Stimulated activated CD8-positive, alpha-beta memory T cell treated with anti-CD3 and anti-CD28 coated beads, Interleukin-4, amount 100 ng/mL, for 24 hours (primary cell): ENCODE data around the gene NELL2.
"Not testable (repeated sequence)": the region's sequence is repeated elsewhere in the genome, so short reads cannot be mapped to it uniquely, and the experiment has no call there.

Experiments used
- DNase-seq: peaks from one replicate; pipeline ENCODE4 v3.0.0-alpha.2; 2020; ENCODE audit warnings: low read depth

NELL2 gene

DNA sequence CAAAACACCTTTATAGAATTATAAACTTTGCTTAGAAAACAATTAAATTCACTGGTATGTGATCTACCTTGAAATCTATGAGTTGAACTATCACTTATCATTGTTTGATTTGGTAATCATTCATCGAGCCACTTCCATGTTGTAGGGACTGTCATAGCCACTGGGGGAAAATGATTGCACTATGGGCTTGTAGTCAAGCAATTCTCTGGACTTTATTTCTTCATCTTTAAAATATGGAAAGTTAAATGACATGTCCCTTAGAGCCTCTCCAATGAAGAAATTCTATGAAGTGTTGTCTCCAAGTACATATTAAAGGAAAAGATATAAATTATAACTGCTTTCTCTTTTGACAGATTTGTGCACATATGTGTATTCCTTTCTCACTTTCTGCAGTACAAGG is 97.3 kb downstream of the NELL2 start:
- no peak for DNase-seq

DNA sequence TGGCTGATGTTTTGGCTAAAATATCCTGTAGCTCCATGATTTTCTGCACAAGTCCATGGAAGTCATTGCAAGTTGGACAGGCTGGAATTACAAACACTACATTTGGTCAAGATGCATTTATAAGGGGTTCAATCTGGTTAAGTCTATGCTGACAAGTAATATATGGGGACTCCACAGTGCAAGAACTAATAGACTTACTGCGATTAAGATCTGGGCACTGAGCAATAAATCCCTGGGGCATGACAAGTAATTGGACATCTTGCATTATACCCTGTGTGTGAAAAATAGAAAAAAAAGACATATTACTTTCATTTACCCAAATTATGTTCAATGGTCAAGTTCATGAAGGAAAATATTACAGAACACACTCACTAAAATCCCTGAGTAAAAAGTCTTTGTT is 99.1 kb downstream of the NELL2 start:
- DNase-seq = no peak

DNA sequence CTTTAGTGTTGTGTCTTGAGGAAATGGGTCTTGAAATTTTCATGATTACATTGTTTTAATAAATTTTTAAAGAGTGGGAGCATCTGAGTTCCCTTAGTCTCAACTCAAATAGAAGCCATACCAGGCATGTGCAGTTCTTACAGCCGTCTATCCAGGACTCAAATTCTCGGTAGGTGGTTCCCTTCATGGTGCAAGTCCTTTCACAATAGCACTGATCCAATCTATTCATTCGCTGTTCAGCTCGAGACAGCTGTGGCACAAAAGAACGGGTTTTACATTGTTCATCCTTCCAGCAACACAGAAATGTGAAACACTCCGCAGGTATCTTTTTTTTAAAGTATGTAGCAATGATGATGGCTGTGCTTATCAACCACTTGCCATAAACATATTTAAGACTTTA is 100.2 kb downstream of the NELL2 start:
- DNase-seq = no peak

DNA sequence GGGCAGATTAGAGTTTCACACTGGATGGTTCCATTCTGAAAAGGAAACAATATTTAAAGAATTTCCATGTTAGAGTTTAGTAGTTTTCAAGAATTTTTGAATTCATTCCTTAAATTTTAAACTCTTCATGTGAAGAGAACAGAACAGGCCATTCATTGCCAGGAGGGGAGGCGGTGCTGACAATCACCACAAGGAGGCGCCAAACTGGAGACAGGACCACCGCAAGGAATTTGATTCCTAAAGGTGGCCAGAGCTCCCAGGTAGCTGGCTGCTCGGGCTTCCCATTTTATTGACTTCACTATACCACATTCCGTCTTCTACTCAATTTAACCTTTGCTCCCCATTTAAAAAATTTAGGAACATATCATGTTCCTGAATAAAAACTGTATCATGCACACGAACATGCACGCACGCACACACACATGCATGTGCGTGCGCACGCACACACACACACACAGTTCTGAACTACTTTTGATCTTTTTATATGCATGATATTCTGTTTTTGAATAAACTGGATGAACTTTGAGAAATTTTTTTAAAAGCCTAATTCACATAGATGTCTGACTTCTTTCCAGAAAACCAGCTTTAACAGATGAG is 101.2 kb downstream of the NELL2 start:
- peak; percentile 38 for DNase-seq

DNA sequence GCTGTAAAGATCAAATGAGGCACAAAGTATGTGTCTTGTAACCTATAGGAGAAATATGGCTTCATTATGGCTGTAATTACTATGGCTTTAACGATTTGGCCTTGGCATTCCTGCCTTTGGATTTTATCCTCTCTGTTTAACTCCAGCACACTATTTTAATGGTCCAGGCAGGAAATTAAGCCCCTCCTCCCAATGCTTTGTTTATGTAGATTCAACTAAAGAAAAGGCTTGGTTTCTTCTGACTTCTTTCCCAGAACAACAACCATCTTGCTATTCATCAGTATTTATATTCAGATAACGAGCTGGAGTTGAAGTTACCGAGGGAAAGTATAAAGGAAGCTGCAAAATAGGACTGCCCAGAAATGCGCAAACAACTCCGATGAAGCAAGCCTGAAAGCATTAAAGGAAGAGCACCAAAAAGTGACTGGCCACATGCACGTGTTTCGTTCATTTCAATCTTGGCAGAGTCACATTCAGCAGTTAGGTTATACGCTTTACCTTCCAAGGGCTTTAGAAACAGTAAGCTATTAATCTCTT is 104.6 kb downstream of the NELL2 start:
- no peak for DNase-seq

DNA sequence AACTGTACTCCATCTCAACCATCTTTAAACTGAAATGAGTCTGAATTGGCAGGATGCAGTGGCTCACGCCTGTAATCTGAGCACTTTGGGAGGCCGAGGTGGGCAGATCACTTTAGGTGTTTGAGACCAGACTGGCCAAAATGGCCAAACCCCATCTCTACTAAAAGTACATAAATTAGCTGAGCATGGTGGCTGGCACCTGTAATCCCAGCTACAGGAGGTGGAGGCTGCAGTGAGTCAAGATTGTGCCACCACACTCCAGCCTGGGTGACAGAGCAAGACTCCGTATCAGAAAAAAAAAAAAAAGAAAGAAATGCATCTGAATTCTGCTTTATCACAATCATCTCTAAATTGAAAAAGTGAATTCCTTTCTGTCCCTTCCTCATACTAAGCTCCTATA is 110.3 kb downstream of the NELL2 start:
- no peak for DNase-seq

DNA sequence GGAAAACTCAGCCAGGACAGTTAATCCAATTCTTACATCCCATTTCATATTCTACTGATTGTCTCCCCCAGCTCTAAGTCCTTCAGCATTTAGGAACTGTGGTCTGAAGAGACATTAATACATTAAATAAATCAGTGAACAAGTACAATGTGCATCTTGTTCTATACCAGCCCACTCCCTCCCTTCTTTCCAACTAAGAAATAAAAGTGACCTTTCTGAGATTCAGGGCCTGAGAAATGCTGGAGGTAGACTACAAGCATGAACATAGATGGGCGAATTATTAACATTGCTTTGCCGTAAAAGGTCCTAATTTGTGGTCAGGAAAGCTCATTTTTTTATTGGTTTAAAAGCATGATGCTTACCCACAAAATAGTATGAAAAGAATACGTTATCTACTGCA is 113.1 kb downstream of the NELL2 start:
- DNase-seq = no peak

DNA sequence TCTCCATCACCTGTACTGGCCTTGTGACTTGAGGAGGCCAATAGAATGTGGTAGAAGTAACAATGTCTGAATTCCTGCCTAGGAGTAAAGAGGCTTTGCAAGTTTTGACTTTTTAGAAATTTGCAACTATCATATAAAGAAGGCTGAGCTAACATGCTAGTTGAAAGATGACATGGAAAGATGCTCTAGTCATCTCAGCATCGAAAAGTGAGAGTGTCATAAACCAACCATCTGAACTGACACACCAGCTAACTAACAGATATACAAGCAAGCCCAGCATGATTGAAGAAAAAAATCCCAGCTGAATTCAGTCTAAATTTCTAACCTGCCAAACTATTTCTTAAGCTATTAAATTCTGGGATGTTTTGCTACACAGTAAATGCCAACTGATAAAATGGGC is 116.8 kb downstream of the NELL2 start:
- no peak for DNase-seq

DNA sequence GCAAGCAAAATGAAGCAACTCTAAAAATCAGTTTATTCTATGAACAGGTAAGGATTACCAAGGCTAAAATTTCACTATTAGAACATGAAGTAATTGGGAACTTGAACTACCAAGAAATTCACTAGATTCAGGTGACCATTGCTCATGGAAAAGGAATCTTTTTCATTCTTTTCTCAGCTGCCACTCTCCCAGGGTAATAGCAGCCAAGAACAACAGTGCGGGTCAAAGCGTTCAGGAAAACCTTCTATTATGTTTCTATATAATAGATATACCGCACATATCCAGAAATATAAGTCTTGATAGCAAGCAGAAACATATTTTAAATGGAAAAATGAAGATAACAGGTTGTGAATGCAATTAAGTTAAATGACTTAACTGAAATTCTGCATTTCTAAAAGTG is 125.6 kb downstream of the NELL2 start:
- no peak for DNase-seq

DNA sequence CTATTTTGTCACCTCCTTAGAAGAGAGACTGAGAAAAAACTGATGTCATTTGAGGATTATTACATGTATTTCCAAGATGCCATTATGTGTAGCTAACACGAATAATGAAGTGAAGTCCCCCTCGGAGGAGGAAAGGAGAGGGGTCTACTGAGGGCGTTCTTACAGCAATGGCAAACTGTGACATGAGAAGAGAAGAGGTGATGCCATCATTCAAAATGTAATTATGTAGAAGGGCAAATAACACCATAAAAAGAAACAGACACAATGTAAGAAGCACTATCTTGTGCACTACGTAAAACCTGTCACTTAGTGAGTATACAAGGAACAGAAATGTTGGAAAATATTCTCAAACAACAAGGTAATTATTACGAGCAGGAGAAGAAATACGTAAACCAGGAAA is 126.5 kb downstream of the NELL2 start:
- no peak for DNase-seq

DNA sequence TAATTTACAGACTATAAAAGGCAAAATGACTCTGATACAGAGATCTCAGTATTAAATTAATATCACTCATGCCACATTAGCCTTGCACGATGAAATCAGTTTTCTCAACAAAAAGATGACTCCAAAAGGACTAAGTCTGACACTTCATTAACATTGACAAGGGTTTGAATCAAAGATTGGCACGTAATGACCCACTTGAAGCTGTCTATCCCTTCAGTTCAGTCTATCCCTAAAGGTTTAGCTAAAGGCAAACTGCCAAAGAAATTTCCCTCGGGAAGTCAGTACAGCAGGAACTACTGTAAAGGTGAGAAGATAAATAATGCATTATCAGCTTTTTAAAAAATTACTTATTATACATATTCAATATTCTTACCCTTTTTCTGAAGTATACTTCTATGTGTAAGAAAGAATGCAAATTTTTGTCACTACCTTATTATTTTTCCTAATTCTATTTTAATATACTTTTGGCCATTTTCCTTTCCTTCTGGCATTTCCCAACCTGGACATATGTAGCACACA is 127.1 kb downstream of the NELL2 start:
- no peak for DNase-seq

DNA sequence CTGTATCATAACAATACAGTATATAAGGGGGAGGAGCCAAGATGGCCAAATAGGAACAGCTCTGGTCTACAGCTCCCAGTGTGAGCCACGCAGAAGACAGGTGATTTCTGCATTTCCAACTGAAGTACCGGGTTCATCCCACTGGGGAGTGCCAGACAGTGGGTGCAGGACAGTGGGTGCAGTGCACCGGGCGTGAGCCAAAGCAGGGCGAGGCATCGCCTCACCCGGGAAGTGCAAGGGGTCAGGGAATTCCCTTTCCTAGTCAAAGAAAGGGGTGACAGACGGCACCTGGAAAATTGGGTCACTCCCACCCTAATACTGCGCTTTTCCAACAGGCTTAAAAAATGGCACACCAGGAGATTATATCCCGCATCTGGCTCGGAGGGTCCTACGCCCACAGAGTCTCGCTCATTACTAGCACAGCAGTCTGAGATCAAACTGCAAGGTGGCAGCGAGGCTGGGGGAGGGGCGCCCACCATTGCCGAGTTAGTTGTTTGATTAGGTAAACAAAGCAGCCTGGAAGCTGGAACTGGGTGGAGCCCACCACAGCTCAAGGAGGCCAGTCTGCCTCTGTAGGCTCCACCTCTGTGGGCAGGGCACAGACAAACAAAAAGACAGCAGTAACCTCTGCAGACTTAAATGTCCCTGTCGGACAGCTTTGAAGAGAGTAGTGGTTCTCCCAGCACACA is 134.7 kb downstream of the NELL2 start:
- DNase-seq = not testable (repeated sequence)

DNA sequence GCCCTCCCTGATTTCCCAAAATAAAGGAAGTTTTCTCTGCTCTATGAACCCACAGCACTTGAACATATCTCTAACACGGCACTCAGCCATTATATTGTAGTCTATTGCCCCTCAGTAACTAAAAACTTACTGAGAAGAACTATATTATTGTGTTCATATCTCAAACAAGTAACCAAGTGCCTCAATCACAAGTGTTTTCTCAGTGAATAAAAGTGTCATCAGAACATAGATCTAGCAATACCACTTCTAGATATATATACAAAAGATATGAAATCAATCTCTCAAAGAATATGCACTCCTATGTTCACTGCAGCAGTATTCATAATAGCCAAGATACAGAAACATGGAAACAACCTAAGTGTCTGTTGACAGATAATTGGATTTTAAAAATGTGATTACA is 138.1 kb downstream of the NELL2 start:
- no peak for DNase-seq

DNA sequence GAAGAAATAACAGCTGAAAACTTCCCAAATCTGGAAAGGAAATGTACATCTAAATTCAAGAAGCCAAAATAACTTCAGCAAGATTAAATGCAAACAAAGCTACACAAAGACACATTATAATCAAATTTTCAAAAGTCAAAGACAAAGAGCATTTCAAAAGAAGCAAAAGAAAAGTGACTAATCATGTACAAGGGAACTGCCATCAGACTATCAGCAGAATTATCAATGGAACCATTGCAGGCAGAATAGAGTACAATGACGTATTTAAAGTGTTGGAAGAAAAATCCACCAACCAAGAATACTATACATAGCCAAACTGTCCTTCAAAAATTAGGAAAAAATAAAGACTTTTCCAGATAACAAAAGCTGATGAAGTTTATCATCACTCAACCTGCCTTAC is 147.5 kb downstream of the NELL2 start:
- DNase-seq = no peak

DNA sequence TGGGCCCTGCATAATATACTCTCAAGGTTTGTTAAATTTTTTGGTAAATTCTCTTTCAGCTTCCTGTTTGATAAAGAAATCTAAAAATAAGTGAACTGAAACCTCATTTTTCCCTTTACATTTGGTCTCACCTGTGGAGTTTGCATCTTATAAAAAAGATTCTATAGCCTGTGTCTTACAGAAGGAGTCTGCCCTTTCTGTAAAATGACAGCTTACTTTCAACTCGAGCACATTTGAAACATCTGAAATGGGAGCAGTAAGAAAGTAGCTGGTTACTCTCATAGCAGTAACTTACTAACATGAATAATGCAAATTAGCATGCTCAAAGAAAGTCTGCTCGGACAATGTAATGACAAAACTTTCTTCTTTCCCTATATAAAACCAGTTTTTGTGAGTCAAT is 155.8 kb downstream of the NELL2 start:
- no peak for DNase-seq

DNA sequence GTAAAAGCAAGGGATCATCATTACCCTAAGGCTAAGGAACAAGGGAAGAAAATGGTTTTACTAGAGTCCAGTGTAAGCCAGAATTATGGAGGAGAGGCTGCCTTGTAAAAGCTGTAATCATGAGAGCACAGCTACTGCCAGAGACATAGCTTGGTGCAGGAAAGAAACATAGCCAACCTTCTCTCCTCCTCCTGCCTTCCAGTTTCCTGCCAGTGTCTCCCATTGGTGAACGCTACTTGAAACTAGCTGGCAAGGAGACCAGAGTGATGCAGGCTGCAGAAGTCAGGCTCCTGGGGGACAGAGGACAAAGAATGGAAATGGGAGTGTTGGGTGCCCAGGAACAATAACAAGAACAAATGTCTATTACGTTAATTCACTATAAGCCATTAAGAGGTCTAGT is 158.5 kb downstream of the NELL2 start:
- DNase-seq = no peak

DNA sequence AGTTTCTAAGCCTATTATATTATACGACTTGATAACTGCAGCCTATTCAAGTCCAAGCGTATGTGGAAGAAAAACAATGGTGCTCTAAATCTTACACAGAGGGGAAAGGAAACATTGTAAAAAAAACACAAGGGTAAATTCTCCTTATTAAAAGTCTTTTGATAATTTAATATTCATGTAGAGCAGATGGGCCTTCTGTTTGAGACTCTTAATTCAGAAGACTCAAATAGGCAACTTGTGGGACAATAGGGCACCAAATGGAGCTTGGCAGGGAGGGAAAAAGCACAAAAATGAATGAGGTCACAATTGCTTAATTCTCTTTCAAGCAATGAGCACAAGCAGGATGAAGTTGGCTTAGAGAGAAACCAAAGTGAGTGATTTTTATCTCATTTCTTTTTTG is 159.4 kb downstream of the NELL2 start:
- DNase-seq = no peak

DNA sequence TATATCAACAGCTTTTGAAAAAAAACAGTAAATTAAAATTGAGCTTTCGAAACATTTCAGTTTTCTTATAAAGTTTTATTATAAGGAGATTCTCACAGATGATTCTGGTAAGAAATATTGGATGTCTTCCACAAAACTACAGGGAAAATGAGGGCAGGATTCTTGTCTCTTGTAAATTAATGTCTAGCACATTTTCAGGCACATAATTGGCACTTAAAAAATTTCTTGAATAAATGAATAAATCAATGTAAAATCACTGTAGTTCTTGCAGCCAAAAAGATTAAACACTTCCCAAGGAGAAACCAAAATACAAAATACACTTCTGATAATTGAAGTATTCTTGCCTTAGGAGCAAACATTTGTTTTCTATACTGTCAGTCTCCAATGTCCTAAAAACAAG is 164.4 kb downstream of the NELL2 start:
- DNase-seq = no peak

DNA sequence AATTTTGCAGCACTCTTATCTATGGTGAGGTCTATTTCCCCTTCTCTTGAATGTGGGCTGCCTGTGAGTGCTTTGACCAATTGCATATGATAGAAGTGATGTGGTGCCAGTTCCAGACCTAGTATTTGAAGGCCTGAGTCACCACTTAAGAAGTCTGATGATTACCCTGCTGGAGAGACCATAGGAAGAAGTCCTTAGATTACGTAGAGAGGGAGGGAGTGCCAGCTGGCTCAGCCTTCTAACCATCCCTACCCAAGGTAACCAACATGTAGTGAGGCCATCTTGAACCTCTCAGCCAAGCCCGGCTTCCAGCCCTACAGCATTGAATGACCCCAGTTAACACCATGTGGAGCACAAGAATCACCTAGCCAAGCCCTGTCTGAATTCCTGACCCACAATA is 166.9 kb downstream of the NELL2 start:
- no peak for DNase-seq

DNA sequence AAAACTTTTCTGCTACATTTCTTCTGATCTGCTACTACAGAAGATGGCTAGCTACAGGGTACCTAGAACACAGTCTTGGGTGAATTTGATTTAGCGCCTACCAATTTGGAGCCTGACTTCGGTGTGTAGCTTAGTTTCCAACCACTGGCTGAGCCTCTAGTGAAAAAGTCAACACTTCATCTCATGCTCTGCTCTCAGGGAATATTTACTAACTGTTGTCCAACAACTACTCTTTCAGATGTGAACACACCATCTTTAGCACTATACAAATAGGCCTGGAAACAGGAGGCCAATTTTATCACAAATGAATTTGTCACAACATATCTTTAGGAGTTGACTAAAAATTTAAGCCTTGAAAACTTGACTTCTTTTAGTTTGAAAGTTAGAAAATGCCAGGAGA is 167.9 kb downstream of the NELL2 start:
- DNase-seq = no peak

DNA sequence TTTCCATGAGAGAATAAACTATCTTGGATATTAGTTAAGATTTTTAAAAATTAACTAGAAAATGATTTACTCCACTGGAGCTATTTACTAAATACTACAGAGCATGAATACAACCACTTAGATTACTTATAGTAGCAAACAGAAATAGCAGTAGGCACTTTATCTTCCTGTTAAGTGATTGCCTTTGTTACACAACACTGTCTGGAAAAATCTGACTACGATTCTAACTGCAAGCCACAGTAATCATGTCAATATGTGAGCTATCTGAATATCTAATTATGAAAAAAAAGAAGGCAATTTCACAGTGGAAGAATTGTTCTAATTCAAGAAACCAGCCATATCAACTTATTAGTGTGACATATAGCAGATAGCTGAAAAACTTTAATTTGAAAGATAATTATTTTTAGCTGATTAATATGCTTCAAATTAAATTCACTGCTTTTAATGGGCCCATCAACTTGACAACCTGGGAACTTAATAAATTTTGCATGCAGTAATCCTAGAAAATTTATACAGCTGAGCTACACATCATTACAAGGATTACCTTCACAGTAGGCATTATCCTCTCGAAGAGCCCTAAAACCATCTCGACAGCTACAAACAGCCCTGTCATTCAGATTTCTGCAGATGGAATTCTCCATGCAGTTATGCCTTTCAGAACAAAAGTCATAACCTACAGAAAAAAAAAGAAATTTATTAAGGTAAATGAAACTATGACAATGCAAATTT is 172.8 kb downstream of the NELL2 start:
- DNase-seq = no peak

DNA sequence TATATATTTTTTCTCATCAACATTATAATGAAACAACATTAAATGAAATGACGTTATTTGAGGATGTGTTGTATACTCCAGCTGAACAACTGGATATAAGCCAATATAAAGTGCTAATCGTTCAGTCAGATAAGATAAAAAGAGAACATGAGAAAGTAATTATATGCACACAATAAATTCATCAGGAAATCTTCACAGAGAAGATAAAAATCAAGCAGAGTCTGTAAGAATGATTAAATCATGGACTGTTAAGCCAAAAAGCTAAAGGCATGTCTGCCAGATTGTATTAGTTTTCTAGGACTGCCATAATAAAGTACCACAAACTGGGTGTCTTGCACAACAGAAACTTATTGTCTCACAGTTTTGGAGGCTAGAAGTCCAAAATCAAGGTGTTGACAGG is 178.6 kb downstream of the NELL2 start:
- no peak for DNase-seq

DNA sequence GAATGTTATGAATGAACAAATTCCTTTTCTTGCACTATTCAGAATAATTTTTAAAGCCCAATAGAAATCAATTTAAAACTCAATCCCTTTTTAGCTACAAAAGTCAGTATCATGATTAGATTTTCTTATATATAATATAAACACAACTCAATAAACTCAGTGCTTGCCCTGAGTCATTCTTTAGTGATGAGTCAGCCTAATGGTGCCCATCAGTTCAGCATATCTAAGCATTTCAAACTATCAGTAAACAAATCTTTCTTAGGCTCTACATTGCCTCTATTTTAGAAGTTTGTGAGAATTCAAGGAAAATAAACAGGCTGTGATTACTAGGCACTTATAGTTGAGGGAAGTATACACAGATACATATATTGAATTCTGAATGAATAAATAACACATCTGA is 179.6 kb downstream of the NELL2 start:
- no peak for DNase-seq
